ENCODE data around the gene TLE2. TPM values are rescaled to one million over a fixed set of nuclear protein-coding genes. Genes with fewer than 3 reads are reported as not detected.

TLE2 gene
- total RNA-seq (ENCODE audit: insufficient read depth, low replicate concordance), result 12.3 TPM

DNA sequence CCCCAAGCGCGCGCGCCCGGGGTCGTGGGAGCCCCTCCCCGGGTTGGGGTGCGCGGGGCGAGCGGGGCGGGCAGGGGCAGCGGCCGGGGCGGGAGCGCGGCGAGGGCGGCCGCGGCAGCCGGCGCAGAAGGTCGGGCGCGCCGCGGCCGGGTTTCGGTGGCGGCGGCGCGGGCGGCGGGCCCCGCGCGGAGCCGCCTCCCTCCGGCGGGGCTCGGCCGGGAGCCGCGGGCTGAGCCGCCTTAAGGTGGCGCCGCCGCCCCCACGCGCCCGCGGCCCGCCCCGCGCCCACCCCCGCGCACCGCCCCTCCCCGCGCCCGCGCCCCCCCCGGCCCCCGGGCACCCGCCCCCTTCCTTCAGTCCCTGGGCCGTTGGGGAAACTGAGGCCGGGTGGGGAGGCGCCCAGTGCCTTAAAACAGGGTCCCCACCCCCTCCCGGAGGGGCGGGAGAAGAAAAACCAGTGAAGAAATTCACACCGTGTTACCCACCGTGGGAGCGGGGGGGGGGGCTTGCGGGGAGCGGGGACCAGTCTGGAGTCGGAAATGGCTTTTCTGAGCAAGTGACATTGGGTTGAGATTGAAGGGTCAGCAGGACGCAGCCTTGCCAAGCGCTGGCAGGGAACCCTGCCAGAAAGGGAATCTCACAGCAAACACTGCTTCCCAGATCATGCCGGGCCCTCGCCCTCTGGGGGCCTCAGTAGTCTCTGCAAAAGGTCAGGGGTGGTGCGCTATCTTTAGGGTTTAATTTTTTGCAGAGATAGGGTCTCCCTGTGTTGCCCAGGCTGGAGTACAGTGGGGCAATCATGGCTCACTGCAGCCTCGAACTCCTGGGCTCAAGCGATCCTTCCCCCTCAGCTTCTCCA, at the start of gene TLE2:
Gene TLE2, minus strand, starts transcription at position 216 of the 859 bp plus-strand sequence. CDS start 376 bp downstream, outside the sequence.
- DNase-seq (ENCODE audit: low spot score), result no peak

DNA sequence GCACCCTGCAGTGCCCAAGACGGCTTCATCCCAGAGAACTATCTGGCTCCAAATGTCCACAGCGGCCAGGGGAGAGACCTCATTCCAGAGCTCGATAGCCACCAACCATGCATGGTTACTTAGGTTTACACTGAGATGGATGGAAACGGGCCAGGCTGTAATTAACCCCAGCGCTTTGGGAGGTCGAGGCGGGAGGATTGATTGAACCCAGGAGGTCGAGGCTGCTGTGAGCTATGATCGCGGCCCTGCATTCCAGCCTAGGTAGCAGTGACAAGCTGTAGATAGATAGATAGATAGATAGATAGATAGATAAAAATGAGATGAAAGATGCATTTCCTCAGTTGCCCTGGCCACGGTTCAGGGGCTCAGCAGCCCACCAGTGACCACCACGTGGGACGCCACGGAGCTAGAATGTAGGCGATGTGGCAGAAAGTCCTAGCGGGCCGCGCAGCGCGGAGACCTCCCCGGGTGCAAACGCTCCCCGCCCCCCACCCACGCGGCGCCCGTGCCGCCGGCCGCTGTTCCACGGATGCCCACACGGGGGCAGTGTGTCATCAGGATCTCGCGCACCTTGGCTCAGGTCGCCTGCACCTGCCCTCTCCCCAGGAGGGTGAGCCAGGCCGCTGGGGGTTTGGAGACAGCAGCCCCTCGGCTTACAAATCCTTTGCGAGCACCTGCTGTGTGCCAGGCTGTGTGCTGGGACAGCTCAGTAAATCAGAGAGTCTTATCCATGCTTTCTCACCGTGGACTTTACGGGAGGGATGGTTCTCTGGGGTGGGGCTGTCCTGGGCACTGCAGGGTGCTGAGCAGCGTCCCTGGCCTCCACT, 46.7 kb upstream of the TLE2 start:
- DNase-seq (ENCODE audit: low spot score), result no peak

- DNase-seq (ENCODE audit: low spot score), result no peak
Observed at GRCh38 chr19:3073931-3074595, 45.0 kb upstream of the TLE2 start.

DNA sequence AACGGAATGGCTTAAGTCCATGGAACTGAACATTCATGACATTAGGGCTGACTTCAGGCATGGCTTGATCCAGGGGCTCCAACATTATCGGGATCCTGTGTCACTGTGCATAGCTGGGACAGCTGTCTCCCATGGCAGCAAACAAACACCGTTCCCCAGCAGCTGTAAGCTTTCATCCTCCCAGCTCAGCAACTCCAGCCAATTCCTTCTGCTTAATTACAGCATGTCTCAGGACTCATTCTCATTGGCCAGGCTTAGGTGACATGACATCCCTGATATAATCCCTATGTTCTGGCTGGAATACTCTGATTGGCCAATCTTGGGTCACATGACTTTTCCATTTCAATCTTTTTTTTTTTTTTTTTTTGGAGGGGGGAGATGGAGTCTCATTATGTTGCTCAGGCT, 44.1 kb upstream of the TLE2 start:
- DNase-seq (ENCODE audit: low spot score), result no peak

- DNase-seq (ENCODE audit: low spot score), result no peak
Observed at GRCh38 chr19:3071768-3072167, 42.7 kb upstream of the TLE2 start.

DNA sequence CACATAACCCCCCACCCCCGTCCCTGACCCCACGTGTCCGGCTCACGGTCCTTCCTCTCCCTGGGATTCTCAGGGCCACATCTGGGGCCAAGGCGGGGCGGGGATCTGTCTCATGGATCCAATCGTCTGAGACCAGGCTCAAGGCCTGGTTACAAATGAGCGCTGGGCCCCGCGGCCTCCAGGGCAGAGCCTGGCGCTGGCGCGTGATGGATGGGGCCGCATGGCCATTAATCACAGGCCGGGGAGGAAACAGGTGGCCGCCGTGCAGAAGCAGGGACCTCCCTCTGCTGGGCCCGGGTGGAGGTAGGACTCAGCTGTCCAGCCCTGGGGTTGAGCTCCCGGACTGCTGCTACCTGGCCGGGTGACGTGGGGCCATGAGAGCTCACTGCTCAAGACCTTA, 39.0 kb upstream of the TLE2 start:
- DNase-seq (ENCODE audit: low spot score), result no peak

DNA sequence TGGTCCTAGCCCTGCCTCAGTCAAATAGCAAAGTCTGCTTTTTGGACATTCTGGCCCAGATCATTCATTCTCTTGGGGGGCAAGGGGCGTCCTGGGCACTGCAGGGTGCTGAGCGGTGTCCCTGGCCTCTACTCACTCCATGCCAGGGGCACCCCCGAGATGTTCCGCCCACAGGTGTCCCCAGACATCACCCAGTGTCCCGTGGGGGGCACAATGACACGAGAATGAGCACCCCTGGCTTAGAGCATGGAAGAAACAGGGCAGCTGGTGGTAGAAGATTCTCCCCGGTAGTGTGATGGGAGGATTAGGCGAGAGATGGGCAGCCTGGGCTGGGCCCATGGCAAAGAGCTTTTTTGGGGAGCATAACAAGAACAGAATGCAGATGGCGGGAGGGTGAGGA, 38.5 kb upstream of the TLE2 start:
- no peak for DNase-seq (ENCODE audit: low spot score)

DNA sequence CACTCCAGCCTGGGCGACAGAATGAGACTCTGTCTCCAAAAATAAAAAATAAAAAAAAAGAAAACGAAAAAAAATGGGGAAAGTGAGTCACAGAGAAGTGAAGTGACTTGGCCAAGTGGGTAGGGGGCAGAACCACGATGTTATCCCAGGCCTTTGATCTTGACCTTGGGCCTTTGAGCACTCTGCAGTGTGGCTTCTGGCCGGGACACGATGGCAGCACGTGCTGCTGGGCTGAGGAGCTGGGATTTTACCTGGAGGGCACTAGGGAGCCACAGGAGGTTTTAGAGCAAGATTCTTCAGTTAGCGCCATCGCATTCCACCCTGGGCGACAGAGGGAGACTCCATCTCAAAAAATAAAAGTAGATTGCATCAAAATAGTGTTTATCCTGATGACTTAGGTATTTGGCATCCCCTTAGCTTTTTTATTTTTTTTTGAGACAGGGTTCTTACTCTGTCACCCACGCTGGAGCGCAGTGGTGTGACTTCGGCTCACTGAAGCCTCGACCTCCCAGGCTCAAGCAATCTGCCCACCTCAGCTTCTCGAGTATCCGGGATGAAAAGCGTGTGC, 37.5 kb upstream of the TLE2 start:
- DNase-seq (ENCODE audit: low spot score), result no peak

- DNase-seq (ENCODE audit: low spot score), result no peak
Observed at GRCh38 chr19:3065675-3066357, 36.7 kb upstream of the TLE2 start.

DNA sequence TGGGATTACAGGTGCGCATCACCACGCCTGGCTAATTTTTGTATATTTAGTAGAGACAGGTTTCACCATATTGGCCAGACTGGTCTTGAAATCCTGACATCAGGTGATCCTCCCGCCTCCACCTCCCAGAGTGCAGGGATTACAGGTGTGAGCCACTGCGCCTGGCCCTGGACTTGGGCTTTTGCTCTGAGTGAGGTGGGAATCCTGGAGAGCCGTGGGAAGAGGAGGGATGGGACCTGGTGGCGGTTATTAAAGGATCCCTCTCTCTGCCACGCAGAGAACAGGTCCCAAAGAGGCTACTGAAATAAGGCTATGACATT, 34.9 kb upstream of the TLE2 start:
- no peak for DNase-seq (ENCODE audit: low spot score)

DNA sequence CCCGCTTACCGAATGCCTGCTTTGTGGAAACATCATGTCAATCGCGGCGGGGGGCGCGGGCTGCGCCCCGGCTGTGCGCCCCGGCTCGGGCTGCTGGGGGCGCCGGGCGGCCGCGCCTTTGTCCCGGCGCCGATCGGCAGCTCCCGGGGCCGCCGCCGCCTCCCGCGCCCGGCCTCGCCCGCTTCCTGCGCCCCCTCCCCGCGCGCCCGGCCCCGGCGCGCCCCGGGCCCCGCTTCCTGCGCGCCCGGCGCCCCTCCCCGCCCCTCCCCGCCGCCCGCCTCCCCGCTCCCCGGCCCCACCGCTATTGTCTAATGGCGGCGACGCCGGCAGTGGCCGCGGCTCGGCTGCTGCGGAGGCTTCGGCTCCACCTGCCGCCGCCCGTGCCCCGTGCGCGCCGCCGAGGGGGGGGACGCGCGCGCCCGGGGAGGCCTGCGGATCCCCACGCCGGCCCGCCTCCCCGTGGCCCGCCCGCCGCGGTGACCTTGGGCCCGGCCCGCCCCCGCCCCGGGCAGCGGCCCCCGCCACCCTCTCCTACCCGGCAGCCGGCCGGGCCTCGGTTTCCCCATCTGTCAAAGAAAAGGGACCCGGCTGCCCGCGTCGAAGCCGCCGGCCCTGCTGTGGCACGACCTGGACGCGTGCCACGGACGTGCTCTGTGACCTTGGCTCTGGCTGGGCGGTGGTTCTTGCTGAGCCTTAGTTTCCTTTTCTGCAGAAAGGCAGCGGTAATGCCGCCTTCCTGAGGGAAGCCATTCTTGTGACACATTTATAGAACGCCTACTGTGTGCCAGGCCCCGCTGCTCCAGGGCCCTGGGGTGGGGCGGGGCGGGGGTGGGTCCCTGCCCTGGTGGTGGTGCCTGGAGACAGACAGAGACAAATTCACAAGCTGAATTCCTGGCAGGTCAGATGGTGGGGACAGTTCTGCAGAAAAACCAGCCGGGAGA, 33.4 kb upstream of the TLE2 start, which contains the start of gene TLE5:
Gene TLE5, minus strand, starts transcription at position 331 of the 941 bp plus-strand sequence. Its CDS starts 295 bp downstream, at position 36.
- peak; percentile 49 for DNase-seq (ENCODE audit: low spot score)

DNA sequence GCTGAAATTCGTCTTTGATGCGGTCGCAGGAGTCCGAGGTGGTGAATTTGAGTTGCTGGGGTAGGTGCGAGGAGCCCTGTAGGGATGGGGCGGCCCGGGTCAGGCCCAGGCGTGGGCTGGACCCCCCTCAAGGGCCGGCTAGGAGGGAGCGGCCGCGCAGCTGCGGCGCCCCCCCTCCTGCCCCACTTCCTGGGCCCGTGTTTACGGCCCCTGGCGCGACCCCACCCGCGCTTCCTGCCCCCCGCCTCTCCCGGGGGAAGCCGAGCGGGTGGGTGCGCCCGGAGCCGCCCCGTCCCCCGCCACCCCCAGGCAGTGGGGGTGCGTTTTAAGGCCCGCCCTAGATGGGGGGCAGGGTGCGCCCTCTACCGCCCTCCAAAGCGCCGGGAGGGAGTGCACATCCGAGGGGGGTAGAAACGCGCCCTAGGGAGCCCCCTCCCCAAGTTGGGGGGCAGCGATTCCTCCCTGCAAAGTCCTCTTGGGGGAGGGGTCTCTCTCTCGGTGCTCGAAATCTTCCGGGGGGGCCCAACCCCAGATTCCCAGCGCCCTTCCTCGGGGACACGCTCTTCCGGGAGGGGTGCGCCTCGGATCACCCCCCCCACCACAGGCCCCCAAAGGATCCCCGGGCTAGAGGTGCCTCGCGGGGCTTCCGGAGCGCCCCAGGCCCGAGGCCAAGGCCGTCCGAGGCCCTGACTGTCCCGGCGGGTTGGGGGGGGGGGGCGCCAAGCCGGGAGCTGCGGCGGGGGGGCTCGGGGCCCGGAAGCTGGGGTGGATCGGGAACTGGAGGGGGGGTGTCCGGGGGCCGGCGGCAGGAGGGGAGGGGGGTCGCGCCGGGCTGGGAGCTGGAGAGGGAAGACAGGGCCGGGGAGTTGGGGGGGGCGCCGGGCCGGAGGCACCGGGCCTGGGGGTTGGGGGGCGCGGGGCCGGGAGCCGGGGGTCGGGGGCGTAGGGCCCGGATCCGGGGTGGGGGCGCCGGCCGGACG, 32.4 kb upstream of the TLE2 start:
- peak; percentile 60 for DNase-seq (ENCODE audit: low spot score)

- DNase-seq (ENCODE audit: low spot score), result no peak
Observed at GRCh38 chr19:3060857-3061181, 31.7 kb upstream of the TLE2 start.

DNA sequence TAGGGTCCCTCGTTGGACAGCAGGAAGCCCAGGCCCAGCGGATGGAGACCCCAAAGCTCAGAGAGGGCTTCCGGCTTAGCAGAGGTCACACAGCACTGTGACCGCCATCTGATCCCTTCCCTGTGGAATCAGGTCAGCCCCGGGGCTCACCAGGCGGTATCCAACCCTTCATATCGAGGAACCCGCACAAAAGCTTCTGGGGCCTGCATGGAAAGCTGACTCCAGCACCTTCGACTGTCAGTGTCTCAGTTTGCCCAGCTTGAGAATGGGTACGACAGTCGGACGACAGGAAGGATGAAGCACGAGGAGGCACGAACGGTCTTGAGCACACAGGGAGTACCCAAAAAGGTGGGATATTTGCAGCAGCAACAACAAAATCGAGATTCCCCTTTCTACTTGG, 30.6 kb upstream of the TLE2 start:
- no peak for DNase-seq (ENCODE audit: low spot score)

DNA sequence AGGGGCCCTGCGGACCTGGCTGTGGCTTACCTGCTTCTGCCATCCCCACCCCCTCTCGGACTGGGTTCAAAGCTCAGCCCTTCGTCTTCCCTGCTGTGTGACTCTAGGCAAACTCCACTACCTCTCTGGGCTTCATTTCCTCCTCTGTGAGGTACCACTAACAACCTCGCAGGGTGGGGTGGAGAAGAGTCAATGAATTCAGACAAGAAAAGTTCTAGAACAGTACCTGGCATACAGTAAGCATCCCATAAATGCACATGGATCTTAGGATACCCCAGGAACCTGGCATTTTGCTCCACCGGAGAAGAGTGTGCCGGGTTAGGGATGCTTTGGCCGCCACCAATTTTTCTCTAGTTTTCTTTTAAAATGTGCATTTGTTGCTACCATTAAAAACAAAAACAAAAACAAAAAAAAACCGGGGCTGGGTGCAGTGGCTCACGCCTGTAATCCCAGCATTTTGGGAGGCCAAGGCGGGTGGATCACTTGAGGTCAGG, 29.8 kb upstream of the TLE2 start:
- no peak for DNase-seq (ENCODE audit: low spot score)

- DNase-seq (ENCODE audit: low spot score), result no peak
Observed at GRCh38 chr19:3058009-3058820, 29.1 kb upstream of the TLE2 start.

GRCh38 chr19:3057275-3057714, 28.2 kb upstream of the TLE2 start:
- no peak for DNase-seq (ENCODE audit: low spot score)
